ENCODE measurements around the gene ZNF385C. TPM values are rescaled to one million over a fixed set of nuclear protein-coding genes. Genes with fewer than 3 reads are reported as not detected.

ZNF385C gene
- total RNA-seq, 1 experiment from 2014 or later = 2.8 TPM

GRCh38 chr17:42040818-42041217 lies 57.5 kb downstream of the ZNF385C start:
- Histone ChIP-seq H3K23ac (ENCODE audit: insufficient read length, low read depth, low read length) (no peak overlapping the region), H2BK15ac (ENCODE audit: low read depth, low read length) (no peak overlapping the region), H4K20me1 (ENCODE audit: control insufficient read depth, insufficient read depth, insufficient read length) (no peaks in the 10 kb centered on the region), H3K14ac (ENCODE audit: insufficient read depth, low read length) (no peak overlapping the region; the same call in 1 of the 2 replicates), H3K4me1 (ENCODE audit: insufficient read depth, low read length) (no peaks in the 10 kb centered on the region), H3T11ph (ENCODE audit: low read length) (no peak overlapping the region), H4K91ac (ENCODE audit: insufficient read length, low read depth, low read length) (no peak overlapping the region), H3K18ac (ENCODE audit: insufficient read length, low read depth, low read length) (no peak overlapping the region), H3K79me1 (ENCODE audit: insufficient read depth, low read depth, low read length, poor library complexity, severe bottlenecking) (no peaks in the 10 kb centered on the region), H2BK20ac (ENCODE audit: low read depth, low read length, poor library complexity, severe bottlenecking) (no peak overlapping the region), H2BK5ac (ENCODE audit: insufficient read length, low read length) (no peak overlapping the region), H3K23me2 (ENCODE audit: insufficient read length, low read depth, low read length, poor library complexity, severe bottlenecking) (no peaks in the 10 kb centered on the region), H3K4ac (ENCODE audit: low read depth, low read length) (no peak overlapping the region), H2AFZ (ENCODE audit: low read length) (no peak overlapping the region), H3K4me2 (ENCODE audit: insufficient read depth, insufficient read length, low read length) (no peak overlapping the region), H2AK5ac (ENCODE audit: insufficient read length, low read length) (no peak overlapping the region), H3K9me3 (ENCODE audit: control insufficient read depth, low read depth, low read length) (no peaks in the 10 kb centered on the region), H3K9ac (ENCODE audit: extremely low read depth, insufficient read length, low read length) (no peak overlapping the region), H2BK12ac (ENCODE audit: insufficient read length, low read depth, low read length) (no peak overlapping the region), H2BK120ac (ENCODE audit: low read depth, low read length, poor library complexity, severe bottlenecking) (no peak overlapping the region), H3K27me3 (ENCODE audit: insufficient read depth, low read length) (no peaks in the 10 kb centered on the region), H4K5ac (ENCODE audit: insufficient read length, low read depth, low read length) (no peak overlapping the region), H3K27ac (ENCODE audit: insufficient read length, low read depth, low read length) (no peak overlapping the region), H4K8ac (replicated peaks; ENCODE audit: insufficient read length, low read depth, low read length) (no peak overlapping the region), H3K79me2 (ENCODE audit: insufficient read depth, low read length) (no peaks in the 10 kb centered on the region), H3K56ac (ENCODE audit: insufficient read length, low read depth, low read length) (no peak overlapping the region)
- Mint-ChIP-seq H3K27ac (peak overlapping the region in 1 of 3 experiments; percentile 63; a peak in 1 of 7 replicates), H3K4me1 (peaks cover 10 to 30% of the 10 kb centered on the region in 2 experiments), H3K27me3 (ENCODE audit: low read depth) (no peaks in the 10 kb centered on the region; the same call in 1 of the 2 replicates), H3K36me3 (ENCODE audit: insufficient read depth in 1 of 3, low read depth in 3 of 3) (no peaks in the 10 kb centered on the region), H3K4me3 (no peak overlapping the region), H3K9me3 (no peaks in the 10 kb centered on the region)
- WGBS (ENCODE audit: extremely low coverage, insufficient read length, low lambda C conversion rate) = no CpG with 5 or more reads among the region's 10 CpGs
- no peak for TF ChIP-seq CTCF (conservative IDR thresholded peaks at IDR 0.05)
- DNase-seq = no peak

Measured in H9 (cell line).